Endothelial cell of umbilical vein (primary cell): ENCODE measurements around the gene PDE3B.

Source experiments
- MAX ChIP-seq: IDR thresholded peaks from 2 replicates; pipeline ENCODE4 v1.6.1; 2011; ENCODE audit not compliant: insufficient read depth, insufficient read length
- POLR2A ChIP-seq: IDR thresholded peaks from 2 replicates; pipeline ENCODE4 v1.6.1; 2012; ENCODE audit warnings: low read depth, mild to moderate bottlenecking, control low read depth, low read length

DNA sequence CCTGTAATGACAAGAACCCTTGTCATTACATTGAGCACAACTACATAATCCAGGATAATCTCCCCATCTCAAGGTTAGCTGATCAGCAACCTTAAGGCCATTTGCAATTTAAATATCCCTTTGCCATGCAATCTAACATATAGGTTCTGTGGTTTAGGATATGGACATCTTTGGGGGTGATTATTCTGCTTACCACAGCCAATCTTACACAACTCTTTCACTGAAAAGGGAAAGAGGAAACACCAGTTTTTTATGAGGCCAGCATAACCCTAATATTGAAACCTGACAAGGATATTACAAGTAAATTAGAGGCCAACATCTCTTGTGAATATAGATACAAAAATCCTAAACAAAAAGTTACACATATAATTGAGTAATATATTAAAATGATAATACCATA, 169.9 kb downstream of the PDE3B start:
- TF ChIP-seq MAX (no peak), POLR2A (no peak)
